Natural killer cell (primary cell): ENCODE data around the gene WDR5. TPM values are rescaled to one million over a fixed set of nuclear protein-coding genes. Genes with fewer than 3 reads are reported as not detected.

Experiments
- ATAC-seq, 3 donors: fragments of 150-1000 bp in 2 of 3; fragments of 200-7000 bp in 1 of 3; cut with Tn5 transposase; 1 replicate in 1 of 3; 2 replicates in 2 of 3; pipeline ENCODE4 v1.10.0; 2021; ENCODE audit warnings: mild to moderate bottlenecking in 2 of 3, moderate library complexity in 2 of 3
- DNase-seq, 2 donors: peaks; one replicate each; pipeline versions ENCODE4 v3.0.0 to v3.0.0-alpha.2; 2013 to 2021; ENCODE audit warnings: mixed read lengths in 1 of 2
- H3K27ac ChIP-seq: one replicate; pipeline ENCODE4 v1.5.1; 2013; ENCODE audit warnings: mild to moderate bottlenecking, low read length
- H3K27me3 ChIP-seq: one replicate; pipeline ENCODE4 v1.6.1; 2013; ENCODE audit warnings: low read length; ENCODE audit not compliant: control insufficient read depth, insufficient read depth
- H3K36me3 ChIP-seq: one replicate; pipeline ENCODE4 v1.6.1; 2013; ENCODE audit warnings: low read length; ENCODE audit not compliant: control insufficient read depth, insufficient read depth
- H3K4me1 ChIP-seq: one replicate; pipeline ENCODE4 v1.6.1; 2013; ENCODE audit warnings: low read length; ENCODE audit not compliant: control insufficient read depth, insufficient read depth
- H3K4me3 ChIP-seq: one replicate; pipeline ENCODE4 v1.5.1; 2013; ENCODE audit warnings: low read length
- H3K9me3 ChIP-seq: one replicate; pipeline ENCODE4 v1.6.1; 2013; ENCODE audit warnings: low read length; ENCODE audit not compliant: control insufficient read depth, insufficient read depth
- H3K27ac Mint-ChIP-seq, 2 donors: one replicate each; pipeline ENCODE4 v1.8.0; 2022; ENCODE audit warnings: mild to moderate bottlenecking in 2 of 2, mixed read lengths in 2 of 2, moderate library complexity in 1 of 2
- H3K27me3 Mint-ChIP-seq, 2 donors: one replicate each; pipeline ENCODE4 v1.8.0; 2022; ENCODE audit warnings: low read depth in 2 of 2, mixed read lengths in 2 of 2
- H3K36me3 Mint-ChIP-seq: one replicate; pipeline ENCODE4 v1.8.0; 2022; ENCODE audit warnings: mixed read lengths
- H3K4me1 Mint-ChIP-seq, 2 donors: one replicate each; pipeline ENCODE4 v1.8.0; 2022; ENCODE audit warnings: mixed read lengths in 2 of 2
- H3K4me3 Mint-ChIP-seq: one replicate; pipeline ENCODE4 v1.8.0; 2022; ENCODE audit warnings: mild to moderate bottlenecking, moderate library complexity, mixed read lengths
- H3K9me3 Mint-ChIP-seq, 2 donors: one replicate each; pipeline ENCODE4 v1.8.0; 2022; ENCODE audit warnings: mixed read lengths in 2 of 2
- CTCF ChIP-seq: fragments of 200-600 bp; IDR thresholded peaks from one replicate; pipeline ENCODE4 v1.8.0; 2022; ENCODE audit warnings: antibody characterized with exemption
- WGBS: methylation state at CpG from one replicate; pipeline ENCODE4 v1.1.7; 2013; ENCODE audit warnings: missing lambda C conversion rate; ENCODE audit not compliant: insufficient coverage; 5-methylcytosine and 5-hydroxymethylcytosine counted together
- intact Hi-C: fragments of 100-400 bp; cut with micrococcal nuclease; formaldehyde crosslinking; loops from one replicate; pipeline ENCODE4 v1.14.2; 2022
- total RNA-seq, 4 donors: library from RNA; stranded (reverse); fragments of 120-200 nt in 1 of 4; gene quantifications; one replicate each; pipeline versions ENCODE4 v1.2.3 to v1.2.4, GENCODE V29; 2013 to 2022

The WDR5 gene
- total RNA-seq, 3 donors from 2014 or later (not counting 1 experiment from before 2014, with no cell fraction given) = 12.9 to 18.6 (median 15.9) TPM

DNA sequence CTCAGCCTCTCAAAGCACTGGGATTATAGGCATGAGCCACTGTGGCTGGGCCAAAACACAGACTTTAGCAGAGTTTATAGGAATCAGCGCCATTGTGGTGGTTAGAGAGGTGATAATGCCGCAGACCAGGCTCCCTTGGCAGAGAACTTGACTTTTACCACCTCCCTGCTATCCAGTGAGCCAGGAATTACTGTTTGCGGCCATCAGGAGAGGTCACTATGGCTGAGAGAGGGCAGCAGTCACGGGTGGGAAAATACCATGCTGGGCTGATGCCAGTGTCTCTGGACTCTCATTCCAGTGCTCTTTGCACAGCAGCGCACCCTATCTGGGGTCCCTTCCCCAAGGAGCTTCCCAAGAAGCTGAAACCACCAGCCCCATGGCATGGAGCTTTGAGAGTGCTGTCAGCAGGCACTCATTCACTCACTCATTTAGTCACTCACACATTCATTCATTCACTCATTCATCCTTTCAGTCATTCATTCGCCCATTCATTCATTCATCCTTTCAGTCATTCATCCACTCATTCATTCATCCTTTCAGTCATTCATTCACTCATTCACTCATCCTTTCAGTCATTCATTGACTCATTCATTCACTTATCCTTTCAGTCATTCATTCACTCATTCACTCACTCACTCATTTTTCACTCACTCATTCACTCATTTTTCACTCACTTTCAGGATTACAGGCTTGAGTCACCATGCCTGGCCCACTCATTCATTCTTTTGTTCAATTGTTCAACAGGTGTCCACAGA is 55.8 kb downstream of the WDR5 start:
- Mint-ChIP-seq H3K4me3 (no peak overlapping the region), H3K27me3 (peaks cover 0 to 8% of the 10 kb centered on the region in 2 donors), H3K9me3 (no peaks in the 10 kb centered on the region), H3K4me1 (peaks cover 7 to 20% of the 10 kb centered on the region in 2 donors), H3K36me3 (no peaks in the 10 kb centered on the region), H3K27ac (no peak overlapping the region)
- DNase-seq = no peak
- TF ChIP-seq CTCF = no peak
- no peaks in the 10 kb centered on the region for H3K9me3 ChIP-seq
- ATAC-seq = no peak
- no peak overlapping the region for H3K4me3 ChIP-seq
- WGBS = 90% methylated on average over 6 of the region's 6 CpGs
- intact Hi-C loops = no loop called here
- no peaks in the 10 kb centered on the region for H3K27me3 ChIP-seq
- H3K36me3 ChIP-seq = no peaks in the 10 kb centered on the region
- peaks cover 17% of the 10 kb centered on the region for H3K4me1 ChIP-seq
- no peak overlapping the region for H3K27ac ChIP-seq

DNA sequence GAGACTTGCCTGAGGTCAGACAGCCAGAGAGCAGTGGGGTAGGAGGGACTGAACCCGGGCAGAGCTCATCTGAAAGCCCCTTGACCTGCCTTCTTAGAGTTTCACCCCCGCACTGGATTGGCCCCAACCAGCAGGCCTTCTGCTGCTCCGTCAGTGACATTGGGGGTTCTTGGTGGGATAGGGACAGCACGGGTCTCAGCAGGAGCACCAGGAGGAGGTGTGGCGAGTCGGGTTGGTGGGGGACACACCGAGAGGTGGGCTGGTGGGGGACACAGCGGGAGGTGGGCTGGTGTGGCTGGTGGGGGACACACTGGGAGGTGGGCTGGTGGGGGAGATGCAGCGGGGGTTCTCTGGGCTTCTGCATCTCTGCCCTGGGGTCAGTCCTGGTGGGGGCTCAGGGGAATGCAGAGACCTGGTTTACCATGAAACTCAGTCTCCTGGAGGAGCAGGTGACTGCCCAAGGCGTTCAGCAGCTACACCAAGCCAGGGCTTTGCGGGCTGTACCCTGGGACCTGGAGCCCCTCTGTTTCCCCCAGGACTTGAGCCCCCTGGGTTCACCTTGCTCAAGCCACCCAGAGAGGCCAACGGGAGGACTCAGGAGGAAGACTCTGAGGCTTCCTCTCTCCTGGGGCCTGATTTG is 56.5 kb downstream of the WDR5 start:
- intact Hi-C loops = no loop called here

DNA sequence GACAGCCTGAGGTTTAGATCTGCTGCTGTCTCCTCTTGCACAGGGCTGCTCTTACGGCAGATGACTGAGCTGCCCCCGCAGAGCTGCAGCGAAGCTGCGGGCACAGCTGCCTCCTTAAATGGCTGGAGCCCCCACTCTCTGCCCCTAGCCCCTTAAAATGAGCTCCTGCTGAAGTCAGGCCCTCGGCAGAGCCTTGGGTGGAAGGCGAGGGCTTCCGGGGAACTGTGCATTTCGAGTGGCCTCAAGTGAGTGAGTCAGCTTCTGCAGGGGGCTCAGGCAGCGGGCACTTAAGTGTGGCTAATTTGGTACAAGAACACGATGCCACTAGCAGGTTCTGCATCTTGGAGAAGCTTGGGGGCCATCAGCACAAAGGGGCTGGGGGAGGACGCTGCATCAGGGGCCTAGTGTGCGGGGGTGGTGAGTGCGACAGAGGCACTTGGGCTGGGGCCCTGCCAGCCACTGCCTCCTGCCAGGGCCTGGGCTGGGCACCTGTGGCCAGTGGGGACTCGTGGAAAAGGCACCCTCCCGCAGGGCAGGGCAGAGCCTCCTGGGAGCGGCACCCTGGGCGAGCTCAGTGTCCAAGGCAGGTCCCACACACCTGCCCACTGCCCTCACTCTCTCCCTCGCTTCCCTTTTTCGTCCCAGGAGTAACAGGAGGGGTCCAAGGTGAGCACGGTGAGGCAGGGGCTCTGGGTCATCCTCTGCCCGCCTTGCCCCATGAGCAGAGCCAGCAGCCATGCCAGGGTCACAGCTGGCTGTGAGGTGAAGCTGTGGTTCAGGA is 57.3 kb downstream of the WDR5 start:
- Mint-ChIP-seq H3K27ac (no peak overlapping the region), H3K27me3 (peaks cover 0 to 11% of the 10 kb centered on the region in 2 donors), H3K36me3 (no peaks in the 10 kb centered on the region), H3K4me1 (peaks cover 7 to 19% of the 10 kb centered on the region in 2 donors), H3K4me3 (no peak overlapping the region), H3K9me3 (no peaks in the 10 kb centered on the region)
- DNase-seq (no peak), ATAC-seq (no peak)
- intact Hi-C loops = no loop called here
- Histone ChIP-seq H3K4me1 (peaks cover 17% of the 10 kb centered on the region), H3K4me3 (no peak overlapping the region), H3K9me3 (no peaks in the 10 kb centered on the region), H3K27me3 (no peaks in the 10 kb centered on the region), H3K36me3 (no peaks in the 10 kb centered on the region), H3K27ac (no peak overlapping the region)
- WGBS = 86% methylated on average over 21 of the region's 21 CpGs
- TF ChIP-seq CTCF = no peak

More for the DNA sequence above, 56.5 kb downstream of the WDR5 start:
- Histone ChIP-seq H3K4me3 (no peak overlapping the region), H3K27ac (no peak overlapping the region), H3K9me3 (no peaks in the 10 kb centered on the region), H3K27me3 (no peaks in the 10 kb centered on the region), H3K36me3 (no peaks in the 10 kb centered on the region), H3K4me1 (peaks cover 17% of the 10 kb centered on the region)
- no peaks in the 10 kb centered on the region for H3K9me3 Mint-ChIP-seq
- no peak overlapping the region for H3K4me3 Mint-ChIP-seq
- peaks cover 7 to 19% of the 10 kb centered on the region in 2 donors for H3K4me1 Mint-ChIP-seq
- no peaks in the 10 kb centered on the region for H3K36me3 Mint-ChIP-seq
- ATAC-seq = no peak
- H3K27ac Mint-ChIP-seq = no peak overlapping the region
- TF ChIP-seq CTCF = no peak
- 88% methylated on average over 12 of the region's 12 CpGs for WGBS
- peaks cover 0 to 11% of the 10 kb centered on the region in 2 donors for H3K27me3 Mint-ChIP-seq
- no peak for DNase-seq
